Testis (tissue), 2 donors: ENCODE data around the gene SOX8.

ENCODE experiments used
- CTCF ChIP-seq, 3 experiments: fragments of 450-650 bp in 2 of 3; fragments of 200-600 bp in 1 of 3; sonication (generic) in 1 of 3; IDR thresholded peaks; one replicate each; pipeline ENCODE4 v1.5.1; 2016 to 2019; ENCODE audit warnings: antibody characterized with exemption in 3 of 3, mild to moderate bottlenecking in 2 of 3, moderate library complexity in 1 of 3
- POLR2A ChIP-seq: fragments of 450-650 bp; IDR thresholded peaks from one replicate; pipeline ENCODE4 v1.6.1; 2017; ENCODE audit warnings: antibody characterized with exemption, mild to moderate bottlenecking, moderate library complexity

GRCh38 chr16:937723-938122 is 43.8 kb upstream of the SOX8 start:
- TF ChIP-seq CTCF (IDR thresholded peaks at IDR 0.05) (no peak), POLR2A (no peak)
